Amniotic stem cell (primary cell): ENCODE measurements around the gene PDE2A.

ENCODE experiments used
- DNase-seq: peaks from one replicate; lab custom pipeline; 2025; lab: John Stamatoyannopoulos, UW

Gene PDE2A

DNA sequence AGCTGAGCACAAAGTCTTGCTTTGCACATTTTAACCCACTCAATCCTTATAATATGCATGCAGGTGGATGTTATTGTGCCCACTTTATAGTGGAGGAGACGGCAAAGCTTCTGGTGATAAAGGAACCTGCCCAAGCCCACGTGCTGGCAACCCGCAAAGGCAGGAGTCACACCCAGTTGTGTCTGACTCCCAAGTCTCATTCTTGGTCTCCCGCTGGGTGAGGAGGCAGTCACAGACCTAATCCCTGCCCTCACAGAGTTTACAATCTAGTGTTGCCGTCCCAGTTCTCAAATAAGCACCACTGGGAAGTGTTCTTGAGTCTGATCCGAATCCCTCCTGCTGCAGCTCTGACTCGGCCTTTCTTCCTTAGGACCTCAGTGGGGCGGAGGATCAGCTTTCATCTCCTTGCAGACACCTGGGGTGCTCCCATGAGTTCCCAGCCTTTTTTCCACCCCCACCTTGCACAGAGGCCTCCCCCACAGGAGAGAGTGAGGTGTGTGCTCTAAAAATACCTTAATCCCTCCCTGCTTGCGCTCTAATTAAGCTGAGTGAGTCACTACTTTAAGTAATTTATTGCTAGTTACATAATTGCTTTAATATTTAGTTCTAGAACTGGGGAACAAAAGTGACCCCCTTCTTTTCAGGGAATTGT, 15.1 kb downstream of the PDE2A start:
- no peak for DNase-seq

DNA sequence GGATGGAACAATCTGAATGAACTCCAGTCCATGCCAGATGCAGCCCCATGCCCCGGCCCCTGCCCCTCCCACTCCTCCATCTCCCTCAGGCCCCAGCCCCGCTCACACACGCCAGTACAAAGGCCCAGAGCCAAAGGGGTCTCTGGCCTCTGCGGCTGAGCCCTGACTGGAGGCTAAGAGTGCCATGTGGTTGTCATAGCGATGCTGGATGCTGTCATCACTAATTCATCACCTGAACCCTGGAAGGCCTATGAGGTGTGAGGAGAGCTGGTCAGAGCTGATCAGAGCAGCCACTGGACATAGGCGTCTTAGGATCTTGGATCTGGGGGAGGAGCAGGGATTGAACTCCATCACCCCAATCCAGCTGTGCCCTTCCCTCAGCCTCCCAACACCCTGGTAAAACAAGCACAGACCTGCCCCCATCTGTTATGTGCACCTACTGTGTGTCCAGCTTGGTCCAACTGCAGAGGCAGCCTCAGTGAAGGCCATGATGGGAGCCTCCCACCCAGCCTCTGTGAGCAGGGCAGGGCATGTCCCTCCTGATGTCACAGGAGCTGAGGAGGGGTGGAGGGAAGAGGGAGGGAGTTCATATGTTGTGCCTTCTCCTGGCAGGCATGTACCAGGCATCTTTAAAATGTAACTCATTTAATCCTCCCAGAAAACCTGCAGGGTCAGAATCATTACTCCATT, 16.7 kb downstream of the PDE2A start:
- DNase-seq, result no peak

DNA sequence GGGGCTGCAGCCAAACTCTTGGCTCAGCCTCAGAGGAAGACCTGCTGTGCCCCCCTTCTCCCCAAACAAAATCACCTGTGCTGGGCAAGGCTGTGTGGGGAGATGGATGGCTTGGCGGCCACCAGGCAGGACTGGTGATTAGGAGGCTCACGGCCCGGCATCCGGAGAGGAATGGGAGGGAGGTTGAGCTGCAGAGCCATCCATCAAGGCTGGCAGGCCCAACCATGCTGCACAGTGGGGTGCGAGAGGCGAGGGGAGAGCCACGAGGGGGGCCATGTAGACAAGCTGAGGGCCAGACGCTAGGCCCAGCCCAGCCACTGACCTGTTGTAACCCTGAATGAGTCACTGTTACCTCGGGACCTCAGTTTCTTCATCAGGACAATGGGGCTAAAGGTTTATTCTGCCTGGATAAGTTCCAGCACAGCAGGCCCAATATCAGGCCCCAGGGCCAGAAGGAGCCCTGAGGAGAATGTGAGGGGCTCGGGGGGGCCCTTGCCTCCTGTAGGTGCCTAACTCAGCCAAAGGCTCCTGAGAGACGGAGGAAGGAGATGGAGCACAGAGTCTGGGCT, 18.2 kb downstream of the PDE2A start:
- DNase-seq, result no peak

DNA sequence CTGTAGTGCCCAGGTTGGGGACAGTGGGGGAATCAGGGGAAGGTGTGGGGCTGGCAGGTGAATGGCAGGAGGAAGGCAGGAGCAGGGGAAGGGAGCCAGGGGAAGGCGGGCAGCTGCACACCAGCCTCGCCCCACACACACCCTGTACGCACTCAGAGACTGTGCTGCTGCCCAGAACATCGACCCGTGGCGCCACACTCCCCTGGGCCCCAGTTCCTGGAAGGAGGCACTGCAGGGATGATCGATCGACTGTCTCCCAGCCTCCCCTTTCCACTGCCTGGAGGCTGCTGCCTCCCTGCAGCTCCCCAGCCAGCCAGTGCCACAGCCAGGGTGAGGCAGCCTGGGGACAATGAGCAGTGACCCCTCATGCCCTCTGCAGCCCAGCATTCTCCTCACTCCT, 19.2 kb downstream of the PDE2A start:
- DNase-seq, result no peak

DNA sequence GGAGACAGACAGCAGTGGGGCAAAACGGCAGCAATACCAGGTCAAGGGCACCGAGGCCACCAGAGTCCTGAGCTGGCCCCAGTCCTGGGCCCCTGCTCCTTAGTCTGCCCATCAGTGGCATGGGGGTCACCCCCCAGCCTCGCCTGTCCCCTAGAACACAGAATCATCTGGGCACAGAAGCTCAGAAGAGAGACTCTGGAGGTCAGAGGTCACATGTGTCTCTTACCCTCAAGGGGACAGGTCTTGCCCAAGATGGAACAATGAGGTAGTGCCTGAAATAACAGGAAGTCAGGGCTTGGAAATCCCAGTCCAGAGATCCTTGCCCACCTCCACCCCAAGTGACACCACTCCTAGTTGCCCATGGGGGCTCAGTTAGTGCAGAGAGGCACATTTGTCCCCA, 20.6 kb downstream of the PDE2A start:
- no peak for DNase-seq

DNA sequence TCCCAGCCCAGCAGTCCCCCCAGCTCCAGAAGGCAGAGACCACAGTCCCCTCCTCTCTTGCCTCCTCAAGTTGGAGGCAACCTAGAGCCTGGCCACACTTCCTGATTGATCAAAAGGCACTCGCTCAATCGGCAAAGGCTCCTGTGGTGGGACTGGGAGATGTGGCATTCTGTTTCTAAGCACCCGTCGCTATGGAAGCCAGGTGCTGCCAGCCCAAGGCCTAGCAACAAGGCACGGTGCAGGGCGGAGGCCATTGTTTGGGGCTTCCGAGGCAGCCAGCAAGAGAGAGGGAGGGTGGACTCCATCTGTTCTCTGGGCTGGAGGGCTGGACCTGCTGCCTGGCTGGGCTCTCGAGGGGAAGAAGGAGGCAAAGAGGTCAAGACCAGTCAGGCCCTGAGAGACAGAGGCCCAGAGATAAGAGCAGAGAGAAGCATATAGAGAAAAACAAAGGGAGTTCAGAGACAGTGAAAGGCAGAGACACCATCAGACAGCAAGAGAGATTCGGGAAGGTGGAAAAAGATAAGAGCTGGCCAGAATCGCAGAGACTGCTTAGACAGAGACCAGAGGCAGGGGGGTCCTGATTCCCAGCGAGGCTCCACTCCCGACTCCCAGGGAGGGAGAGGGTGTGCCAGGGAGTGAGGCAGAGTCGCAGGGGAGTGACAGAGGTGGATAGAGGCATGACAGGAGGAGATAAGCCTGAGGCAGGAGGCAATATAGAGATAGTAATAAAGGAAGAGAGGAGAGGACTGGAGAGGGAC, 21.2 kb downstream of the PDE2A start:
- DNase-seq, result no peak

DNA sequence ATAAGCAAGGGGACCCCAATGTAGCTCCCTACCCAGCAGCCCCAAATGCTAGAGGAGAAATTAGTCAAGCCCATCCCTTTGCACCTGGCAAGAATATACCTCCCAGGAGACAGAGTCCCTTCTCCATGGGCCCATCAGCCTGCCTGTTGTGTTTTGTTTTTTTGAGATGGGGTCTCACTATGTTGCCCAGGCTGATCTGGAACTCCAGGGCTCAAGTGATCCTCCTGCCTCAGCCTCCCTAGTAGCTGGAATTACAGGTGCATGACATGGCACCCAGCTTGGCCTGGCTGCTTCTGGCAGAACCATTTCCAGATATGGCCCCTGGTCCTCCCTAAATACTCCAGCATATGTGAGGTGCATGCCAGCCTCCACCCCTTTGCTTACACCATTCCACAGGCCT, 22.1 kb downstream of the PDE2A start:
- no peak for DNase-seq

DNA sequence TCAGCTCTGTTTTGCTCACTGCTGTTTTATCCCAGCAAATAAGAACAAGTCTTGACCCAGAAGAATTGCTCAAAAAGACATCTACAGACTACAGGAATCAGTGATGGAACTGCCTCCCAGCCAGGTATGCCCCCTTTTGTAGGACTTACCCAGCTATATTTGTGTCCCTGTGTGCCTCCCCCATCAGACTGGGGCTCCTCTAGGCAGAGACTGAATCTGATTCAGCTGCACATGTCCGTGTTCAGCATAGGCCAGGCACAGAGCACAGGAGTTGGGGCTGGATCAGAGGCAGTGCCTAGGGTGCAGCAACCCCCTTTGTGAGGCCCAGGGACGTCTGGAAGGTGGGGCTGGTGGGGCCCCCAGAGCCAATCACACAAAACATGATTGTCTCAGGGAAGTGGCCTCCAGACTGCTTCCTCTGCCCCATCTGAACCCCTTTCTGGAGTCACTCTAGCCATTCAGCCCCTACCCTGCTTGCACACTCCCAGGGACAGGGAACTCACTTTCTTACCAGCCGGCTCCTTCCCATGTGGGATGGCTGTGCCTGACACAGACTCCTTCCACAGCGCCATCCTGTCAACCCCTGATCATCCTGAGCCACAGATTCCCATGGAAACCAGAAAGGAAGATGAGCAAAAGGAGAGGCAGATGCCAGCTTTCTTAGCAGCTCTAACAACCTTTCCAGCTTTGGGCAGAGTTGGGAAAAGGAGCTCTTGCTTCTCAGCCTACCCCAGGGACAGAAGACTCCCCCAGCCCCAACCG, 24.8 kb downstream of the PDE2A start:
- DNase-seq, result no peak

DNA sequence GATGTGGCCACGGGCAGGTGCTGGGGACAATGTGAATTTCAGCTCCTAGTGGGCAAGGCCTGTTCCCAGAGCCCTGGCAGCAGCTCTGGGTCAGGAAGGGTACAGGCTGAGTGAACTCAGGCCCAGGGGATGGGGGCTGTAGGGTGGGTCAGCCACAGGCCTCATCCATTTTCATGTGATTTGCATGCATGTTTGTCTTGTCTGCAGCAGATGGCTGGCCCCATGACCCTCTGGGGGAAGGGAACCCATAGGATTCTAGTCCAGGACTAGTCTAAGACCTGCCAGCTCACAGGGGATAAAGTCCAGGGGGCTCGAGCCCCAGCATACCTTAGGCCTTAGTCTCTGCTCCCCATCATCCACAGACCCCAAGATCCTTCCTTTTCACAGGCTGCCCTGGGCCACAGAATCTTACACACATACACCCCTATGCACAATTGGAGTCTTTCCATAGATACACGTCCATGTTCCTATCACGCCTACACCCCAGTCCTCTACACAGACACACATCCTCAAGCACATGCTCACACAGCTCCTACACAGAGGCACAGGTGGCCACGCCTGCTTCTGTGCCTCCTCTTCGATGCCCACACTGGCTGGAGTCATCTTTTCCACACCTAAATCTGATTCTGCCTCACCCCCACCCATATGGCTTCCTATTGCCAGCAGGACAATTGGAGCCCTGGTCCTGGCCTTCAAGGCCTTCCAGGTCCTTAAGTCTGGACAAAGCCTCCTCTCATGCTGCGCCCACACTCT, 25.7 kb downstream of the PDE2A start:
- no peak for DNase-seq

DNA sequence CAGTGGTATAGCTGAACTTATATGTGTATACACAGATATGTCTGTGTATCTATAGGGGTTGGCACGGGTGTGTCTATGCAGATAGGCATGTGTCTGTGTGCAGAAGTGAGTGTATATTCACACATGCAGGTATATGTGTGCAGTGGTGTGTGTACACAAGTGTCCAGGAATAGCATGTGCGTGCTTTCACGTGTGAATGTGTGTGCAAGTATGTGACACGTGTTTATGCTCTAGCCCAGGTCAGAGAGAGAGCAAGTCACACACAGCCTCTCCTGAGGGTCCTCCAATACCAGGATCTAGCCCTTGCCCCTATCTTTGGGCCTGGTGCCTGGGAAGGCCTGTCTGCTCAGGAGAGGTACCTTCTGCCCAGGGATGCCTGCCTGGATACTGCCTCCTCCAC, 26.3 kb downstream of the PDE2A start:
- DNase-seq, result no peak

DNA sequence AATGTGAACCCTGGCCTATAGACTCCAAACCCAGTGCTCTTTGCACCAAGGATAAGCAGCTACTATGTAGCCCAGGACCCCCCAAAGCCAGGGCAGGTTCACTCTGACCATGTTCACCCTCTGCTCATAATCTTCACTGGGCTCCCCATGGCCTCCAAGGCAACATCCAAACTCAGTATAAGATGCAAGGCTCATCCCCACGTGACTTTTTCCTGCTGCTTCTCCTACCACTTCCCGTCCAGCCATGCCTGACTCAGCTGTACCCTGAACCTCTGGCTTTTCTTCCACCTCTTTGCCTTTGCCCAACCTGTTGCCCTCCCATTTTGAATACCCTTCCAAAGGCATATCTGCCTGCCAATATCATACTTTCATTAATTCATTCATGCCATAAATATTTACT, 27.8 kb downstream of the PDE2A start:
- no peak for DNase-seq

DNA sequence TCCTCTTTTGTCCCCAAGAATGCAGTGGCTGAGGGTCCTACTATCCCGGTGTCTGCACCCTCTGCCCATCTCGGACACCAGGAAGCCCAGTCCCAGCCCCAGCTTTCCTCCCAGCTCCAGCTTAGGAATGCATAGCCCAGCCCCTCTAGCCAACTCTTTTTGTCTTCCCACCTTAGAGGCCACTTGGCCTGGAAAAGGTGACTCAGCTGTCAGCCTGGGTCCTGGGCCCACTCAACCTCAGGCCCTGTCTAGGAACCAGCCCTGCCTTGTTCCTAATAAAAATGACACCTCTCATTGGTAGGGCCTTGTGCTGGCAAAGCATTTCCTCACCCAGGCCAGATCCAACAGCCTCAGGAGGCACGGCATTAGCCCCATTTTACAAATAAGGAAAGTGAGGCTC, 28.2 kb downstream of the PDE2A start:
- DNase-seq, result no peak

DNA sequence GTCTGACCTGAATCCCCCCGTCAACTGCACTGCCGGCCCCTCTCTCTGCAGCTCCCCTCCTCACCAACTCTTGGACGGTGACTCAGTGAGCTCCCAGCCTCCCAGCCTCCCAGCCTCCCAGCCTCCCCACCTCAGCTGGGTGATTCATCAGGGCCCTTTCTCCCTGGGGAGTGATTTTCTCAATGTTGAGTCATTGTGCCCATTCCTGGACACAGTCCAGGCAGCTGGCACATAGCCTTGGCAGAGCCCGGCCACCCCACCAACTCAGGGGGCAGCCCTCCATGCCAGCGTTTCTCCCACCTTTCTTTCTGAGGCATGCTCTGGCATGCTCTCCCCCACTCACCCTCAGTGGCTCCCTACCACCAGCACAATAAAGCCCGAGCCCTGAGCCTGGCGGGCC, 30.7 kb downstream of the PDE2A start:
- DNase-seq, result no peak

DNA sequence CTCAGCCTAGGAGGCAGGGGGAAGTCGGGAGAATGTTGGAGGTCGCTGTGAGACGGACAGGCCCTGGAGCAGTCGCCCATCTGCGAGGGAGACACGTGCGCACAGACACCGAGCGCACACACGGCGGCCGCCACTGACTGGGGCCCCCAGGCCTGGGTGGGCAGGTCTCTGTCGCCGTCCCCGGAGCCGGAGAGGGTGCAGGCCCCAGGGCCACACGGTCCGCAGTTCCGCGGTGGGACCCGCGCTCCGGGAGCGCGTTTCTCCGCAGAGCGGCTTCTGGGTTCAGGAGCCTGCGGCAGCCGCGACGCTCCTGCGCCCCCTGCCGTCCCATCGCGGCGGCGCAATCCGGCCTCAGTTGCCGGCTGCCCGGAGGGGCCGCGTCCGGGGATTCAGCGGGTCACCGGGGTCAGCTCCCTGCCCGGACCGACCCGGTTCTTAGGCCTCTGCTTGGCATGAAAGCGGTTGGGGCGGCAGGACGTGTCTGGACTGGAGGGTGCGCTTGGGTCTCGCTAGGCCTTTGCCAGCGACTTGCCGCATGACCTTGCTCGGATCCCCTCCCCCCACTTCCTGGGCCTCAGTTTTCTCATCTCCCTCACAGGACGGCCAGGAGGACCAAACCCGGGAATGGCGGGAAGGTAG, 31.2 kb downstream of the PDE2A start:
- DNase-seq, result peak; percentile 8

DNA sequence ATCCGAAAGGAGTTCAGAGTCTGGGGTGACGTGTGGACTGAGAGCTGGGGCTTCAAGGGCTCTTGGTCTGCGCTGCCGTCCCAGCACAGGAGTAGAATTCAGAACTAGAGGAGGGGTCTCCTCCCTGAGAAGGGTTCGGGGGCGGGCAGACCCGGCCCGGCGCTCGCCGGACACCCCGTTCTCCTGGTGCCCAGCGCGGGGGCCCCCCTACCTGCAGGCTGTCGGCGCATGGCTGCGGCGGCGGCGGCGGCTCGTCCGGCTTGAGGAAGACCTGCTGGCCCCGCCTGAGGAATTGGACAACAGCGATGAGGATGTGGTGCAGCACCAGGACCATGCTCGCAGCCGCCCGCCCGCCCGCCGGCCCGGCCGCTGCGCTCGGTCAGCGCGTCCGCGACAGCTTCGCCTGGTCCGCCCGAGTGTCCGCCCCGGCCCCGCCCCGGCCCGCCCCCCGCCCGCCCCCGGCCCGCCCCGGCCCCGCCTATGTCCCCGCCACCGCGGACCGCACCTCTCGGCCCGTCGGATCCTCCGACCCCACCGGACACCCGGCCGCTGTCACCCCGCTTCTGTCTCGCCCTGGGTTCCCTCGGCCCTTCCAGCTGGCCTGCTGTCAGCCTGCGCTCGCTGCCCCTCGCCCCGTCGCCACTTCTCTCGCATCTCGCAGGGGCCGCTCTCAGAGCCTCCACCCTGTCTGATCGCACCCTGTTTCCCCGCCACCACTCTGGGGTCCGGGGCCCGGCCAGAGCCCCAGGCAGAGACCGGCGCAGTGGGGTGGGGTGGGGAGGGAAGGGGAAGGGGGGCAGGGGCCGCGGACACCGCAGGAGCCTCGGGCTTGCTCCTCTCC, 32.0 kb downstream of the PDE2A start:
- DNase-seq, result no peak

DNA sequence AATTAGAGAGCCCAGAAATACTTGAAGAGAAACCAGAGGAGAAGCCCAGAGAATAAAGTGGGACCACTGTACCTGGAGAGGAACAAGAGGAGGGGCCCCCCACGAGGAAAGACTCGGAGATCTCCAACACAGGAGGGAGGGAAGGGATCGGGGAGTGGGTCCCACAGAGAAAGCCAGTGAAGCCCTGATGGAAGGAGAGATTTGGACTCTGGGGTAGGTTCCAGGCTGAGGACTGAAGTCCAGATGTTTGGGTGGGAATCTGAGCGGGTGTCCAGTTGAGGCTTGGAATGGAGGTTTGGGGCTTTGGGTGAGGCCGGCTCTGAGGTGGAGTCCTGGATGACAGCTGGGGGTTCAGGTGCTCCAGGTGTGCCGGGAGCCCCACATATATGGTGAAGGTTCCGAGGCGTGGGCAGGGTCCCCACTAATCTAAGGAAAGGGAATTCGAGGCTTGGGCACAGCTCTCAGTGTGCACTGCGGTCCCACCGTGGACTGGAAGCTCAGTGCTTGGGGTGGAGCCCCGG, 32.6 kb downstream of the PDE2A start:
- no peak for DNase-seq

DNA sequence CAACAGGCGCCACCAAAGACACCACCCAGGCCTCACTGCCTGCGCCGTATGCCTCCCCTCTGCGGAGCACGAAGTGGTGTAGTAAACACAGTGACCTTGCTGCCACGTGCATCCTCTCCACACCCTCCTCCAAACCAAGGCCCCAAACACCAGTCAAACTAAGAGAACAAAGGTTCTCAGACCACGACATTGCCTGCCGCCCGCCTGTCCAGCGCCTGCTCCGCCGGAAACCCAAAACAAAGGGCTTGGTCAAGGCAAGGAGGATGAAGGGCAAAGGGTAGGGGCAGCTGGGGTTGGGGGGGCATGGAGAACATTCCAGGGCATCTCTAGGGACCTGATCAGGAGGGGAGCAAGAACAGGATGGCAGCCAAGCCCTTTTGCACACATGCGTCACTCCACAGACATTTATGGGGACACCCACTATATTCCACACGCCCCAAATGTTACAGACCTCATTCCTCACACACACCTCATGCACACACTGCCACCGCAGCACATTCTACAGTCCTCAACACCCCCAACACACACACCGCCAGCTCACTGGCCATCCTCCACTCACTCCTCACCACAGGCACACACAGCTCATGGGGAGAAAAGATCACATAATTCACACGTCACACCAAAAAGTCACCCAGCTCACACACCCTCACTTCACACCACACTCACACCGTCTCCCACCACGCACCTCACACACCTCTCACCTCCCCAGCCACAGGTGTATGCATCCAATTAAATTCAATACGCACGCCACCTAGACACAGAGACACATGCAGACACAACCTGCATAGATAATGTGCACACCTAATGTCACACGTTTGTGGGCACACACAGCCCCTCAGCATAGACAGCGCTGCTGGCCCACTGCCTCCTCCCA, 34.5 kb downstream of the PDE2A start:
- no peak for DNase-seq

DNA sequence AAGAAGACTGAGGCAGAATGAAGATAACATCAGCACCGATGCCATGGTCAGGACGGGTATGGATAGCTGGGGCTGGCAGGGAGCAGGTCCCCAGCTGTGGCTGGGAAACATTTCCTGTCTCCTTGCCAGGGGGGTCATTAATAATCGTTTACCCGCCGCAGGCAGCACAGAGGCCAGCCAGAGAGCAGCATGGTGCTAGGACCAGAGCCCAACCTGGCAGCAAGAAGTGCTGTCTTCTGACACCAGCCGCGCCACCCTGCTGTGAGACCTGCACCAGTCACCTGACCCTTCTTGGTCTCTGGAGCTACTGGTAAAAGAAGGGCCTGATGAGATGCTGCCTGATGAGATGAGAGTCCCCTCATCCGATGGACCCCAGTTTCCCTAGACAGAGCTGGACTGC, 36.3 kb downstream of the PDE2A start:
- DNase-seq, result no peak

DNA sequence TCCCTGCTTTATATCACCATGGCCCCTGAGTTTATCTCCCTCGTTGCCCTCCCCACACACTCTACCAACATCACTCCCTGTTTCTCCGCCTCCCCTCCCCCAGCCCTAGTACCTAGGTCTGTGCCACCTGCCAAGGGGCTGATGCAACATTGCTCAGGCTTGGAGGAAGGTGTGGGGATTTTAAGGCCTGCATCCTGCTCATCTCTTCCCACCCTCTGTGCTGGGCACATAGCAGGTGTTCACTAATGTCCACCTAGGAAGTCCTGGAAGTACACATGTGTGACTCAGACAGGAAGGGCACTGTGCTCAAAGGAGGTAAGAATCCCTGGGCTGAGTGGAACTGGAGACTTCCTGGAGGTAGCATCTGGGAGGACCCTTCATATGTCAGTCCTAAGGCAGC, 37.0 kb downstream of the PDE2A start:
- no peak for DNase-seq
